Measurements from ENCODE around the gene PLIN4. TPM values are rescaled to one million over a fixed set of nuclear protein-coding genes. Genes with fewer than 3 reads are reported as not detected.
"Not testable (repeated sequence)": the region's sequence is repeated elsewhere in the genome, so short reads cannot be mapped to it uniquely, and the experiment has no call there.

The PLIN4 gene, protein sequence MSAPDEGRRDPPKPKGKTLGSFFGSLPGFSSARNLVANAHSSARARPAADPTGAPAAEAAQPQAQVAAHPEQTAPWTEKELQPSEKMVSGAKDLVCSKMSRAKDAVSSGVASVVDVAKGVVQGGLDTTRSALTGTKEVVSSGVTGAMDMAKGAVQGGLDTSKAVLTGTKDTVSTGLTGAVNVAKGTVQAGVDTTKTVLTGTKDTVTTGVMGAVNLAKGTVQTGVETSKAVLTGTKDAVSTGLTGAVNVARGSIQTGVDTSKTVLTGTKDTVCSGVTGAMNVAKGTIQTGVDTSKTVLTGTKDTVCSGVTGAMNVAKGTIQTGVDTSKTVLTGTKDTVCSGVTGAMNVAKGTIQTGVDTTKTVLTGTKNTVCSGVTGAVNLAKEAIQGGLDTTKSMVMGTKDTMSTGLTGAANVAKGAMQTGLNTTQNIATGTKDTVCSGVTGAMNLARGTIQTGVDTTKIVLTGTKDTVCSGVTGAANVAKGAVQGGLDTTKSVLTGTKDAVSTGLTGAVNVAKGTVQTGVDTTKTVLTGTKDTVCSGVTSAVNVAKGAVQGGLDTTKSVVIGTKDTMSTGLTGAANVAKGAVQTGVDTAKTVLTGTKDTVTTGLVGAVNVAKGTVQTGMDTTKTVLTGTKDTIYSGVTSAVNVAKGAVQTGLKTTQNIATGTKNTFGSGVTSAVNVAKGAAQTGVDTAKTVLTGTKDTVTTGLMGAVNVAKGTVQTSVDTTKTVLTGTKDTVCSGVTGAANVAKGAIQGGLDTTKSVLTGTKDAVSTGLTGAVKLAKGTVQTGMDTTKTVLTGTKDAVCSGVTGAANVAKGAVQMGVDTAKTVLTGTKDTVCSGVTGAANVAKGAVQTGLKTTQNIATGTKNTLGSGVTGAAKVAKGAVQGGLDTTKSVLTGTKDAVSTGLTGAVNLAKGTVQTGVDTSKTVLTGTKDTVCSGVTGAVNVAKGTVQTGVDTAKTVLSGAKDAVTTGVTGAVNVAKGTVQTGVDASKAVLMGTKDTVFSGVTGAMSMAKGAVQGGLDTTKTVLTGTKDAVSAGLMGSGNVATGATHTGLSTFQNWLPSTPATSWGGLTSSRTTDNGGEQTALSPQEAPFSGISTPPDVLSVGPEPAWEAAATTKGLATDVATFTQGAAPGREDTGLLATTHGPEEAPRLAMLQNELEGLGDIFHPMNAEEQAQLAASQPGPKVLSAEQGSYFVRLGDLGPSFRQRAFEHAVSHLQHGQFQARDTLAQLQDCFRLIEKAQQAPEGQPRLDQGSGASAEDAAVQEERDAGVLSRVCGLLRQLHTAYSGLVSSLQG (N-terminal part only)
- total RNA-seq (2.8 TPM), polyA plus RNA-seq (ENCODE audit: insufficient read depth in 1 of 8, insufficient read length in 8 of 8, low replicate concordance in 1 of 8) (1 to 10 TPM; 1.4 to 4.5 (median 3.3) TPM)
- long read RNA-seq, donor 1, result 0 reads
- long read RNA-seq, donor 2, result 0 reads
- long read RNA-seq, donor 3, result 0 reads
- long read RNA-seq, donor 4, result 0 reads
- long read RNA-seq, donor 5, result 0 reads
- long read RNA-seq, donor 6, result 0 reads
- long read RNA-seq, donor 7, result 0 reads
- long read RNA-seq, donor 8, result 0 reads
- long read RNA-seq, donor 9, result 0 reads
- long read RNA-seq, donor 10, partial matches to known transcripts, result 19 of 19 reads
- long read RNA-seq, donor 10, other reads (novel, unspliced or antisense), result 0 of 19 reads
- long read RNA-seq, donor 11, result 0 reads

DNA sequence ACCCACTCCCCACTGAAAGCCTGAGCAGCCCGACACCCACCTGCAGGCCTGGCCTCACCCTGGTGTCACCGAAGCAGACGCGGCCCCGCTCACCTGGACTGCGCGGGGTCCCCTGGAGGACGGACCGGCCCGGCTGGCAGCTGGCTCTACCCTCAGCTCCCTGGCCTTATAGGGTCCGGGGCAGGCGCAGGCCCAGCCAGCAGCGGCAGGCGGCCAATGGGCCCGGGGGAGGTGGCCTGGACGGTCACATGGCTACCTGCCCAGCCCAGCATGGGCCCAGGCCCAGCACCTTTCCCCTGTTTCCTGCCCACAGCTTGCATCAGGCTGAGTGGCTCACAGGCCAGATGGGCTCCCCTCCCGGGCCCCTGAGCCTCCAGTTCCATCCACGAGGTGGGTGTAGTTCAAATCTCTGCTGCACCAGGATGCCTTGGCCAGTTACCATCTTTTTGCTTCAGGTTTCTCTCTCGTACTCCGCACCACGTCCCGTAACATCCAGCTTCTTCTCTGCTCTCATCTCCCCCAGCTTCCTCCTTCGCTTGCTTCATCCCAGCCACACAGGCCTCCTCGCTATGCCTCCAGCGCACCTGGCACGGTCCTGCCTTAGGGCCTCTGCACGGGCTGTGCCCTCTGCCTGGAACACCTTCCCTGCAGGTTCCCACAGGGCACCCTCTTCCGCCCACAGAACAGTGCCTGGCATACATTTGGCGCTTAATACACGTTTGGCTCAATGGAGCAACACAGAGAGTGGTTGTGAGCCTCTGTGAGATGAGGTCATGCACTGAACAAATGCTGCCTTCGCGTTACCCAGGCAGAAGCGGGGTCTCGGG is at the start of gene PLIN4:
Gene PLIN4 (minus strand): TSS at position 142 of the 827 bp plus-strand sequence. CDS start 214 bp downstream, outside the sequence.
- peak; percentile 53 for DNase-seq
- WGBS (ENCODE audit: insufficient coverage), result 42% methylated on average over 28 of the region's 34 CpGs
- Histone ChIP-seq H3K4me1 (ENCODE audit: control insufficient read depth, insufficient read depth, low read length) (peaks cover 36% of the 10 kb centered on the region), H3K9me3 (replicated peaks; ENCODE audit: control insufficient read depth, low read depth, low read length) (no peaks in the 10 kb centered on the region), H3K27ac (ENCODE audit: low read length) (peak within 1 kb of the TSS; percentile 84), H3K36me3 (ENCODE audit: control insufficient read depth, insufficient read depth, low read length) (no peaks in the 10 kb centered on the region), H3K27me3 (ENCODE audit: control insufficient read depth, insufficient read depth, low read length) (peaks cover 3% of the 10 kb centered on the region), H3K4me3 (ENCODE audit: low read length) (peak within 1 kb of the TSS; percentile 13)

DNA sequence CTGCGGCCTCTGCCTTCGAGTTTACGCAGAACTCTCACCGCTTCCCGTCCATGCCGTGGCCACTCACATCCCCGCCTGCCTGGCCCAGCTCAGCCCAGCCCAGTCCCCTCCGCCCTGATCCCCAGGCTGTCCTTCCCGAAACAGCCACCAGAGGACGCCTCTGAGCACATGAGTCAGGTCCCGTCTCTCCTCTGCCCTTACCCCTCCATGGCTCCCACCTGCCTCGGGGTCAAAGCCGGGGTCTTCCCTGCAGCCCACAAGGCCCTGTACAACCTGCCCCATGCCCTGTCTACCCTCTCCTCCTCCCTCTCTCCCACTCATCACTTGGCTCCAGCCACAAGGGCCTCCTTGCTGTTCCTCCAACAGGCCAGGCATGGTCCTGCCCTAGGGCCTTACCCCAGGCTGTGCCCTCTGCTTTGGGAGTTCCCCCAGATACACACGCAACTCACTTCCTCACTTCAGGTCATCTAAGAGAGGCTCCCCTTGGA is 49.3 kb upstream of the PLIN4 start:
- Histone ChIP-seq H3K4me3 (ENCODE audit: low read length) (no peak overlapping the region), H3K27ac (ENCODE audit: low read length) (no peak overlapping the region), H3K27me3 (ENCODE audit: control insufficient read depth, insufficient read depth, low read length) (no peaks in the 10 kb centered on the region), H3K4me1 (ENCODE audit: control insufficient read depth, insufficient read depth, low read length) (peaks cover 47% of the 10 kb centered on the region), H3K36me3 (ENCODE audit: control insufficient read depth, insufficient read depth, low read length) (no peaks in the 10 kb centered on the region), H3K9me3 (replicated peaks; ENCODE audit: control insufficient read depth, low read depth, low read length) (no peaks in the 10 kb centered on the region)
- 36% methylated on average over 13 of the region's 14 CpGs for WGBS (ENCODE audit: insufficient coverage)
- DNase-seq, result peak; percentile 64

DNA sequence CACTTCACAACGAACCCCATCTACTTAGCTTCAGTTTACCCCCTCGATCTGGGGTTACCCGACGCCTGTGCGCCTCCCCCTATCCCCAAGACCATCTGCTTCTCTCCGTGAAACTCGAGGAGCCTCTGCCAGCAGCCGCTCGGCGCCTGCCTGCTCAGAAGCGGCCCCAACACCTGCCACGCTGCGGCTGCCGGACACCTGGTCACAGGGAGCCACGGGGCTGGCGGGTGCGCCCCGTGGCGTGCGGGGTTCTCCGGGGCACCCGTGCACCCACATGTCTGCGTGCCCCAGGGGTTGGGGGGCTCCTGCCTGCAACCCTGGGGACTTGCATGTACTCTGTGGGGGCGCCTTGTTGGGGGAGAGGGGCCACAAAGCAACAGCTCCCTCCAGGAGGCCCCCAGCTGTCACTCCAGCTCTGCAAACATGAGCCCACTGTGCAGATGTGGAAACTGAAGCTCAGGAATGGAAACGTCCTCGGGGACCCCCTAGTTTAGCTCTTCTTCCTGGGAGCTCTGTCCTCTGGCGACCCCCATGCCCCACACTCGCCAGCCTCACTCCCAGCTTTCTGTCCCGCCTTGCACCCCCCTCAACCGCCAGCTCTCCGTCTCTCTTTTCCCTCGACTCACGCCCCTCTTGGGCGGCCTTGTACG is 48.2 kb upstream of the PLIN4 start:
- H3K27ac ChIP-seq (ENCODE audit: low read length), result no peak overlapping the region

DNA sequence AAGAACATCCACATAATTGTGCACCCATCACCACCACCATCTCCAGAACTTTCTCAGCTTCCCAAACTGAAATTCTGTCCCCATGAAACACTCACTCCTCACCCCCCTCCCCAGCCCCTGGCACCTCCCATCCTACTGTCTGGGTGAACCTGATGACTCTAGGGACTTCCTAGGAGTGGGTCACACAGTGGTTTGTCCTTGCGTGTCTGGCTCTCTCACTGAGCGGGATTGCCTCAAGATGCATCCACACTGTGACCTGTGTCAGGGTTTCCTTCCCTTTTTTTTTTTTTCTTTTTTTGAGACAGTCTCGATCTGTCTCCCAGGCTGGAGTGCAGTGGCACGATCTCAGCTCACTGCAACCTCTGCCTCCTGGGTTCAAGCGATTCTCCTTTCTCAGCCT is 45.3 kb upstream of the PLIN4 start:
- H3K9me3 ChIP-seq (replicated peaks; ENCODE audit: control insufficient read depth, low read depth, low read length); H3K27ac ChIP-seq (ENCODE audit: low read length); H3K4me3 ChIP-seq (ENCODE audit: low read length); DNase-seq; H3K36me3 ChIP-seq (ENCODE audit: control insufficient read depth, insufficient read depth, low read length); H3K27me3 ChIP-seq (ENCODE audit: control insufficient read depth, insufficient read depth, low read length): not testable (repeated sequence)
- peaks cover 28% of the 10 kb centered on the region for H3K4me1 ChIP-seq (ENCODE audit: control insufficient read depth, insufficient read depth, low read length)
- WGBS (ENCODE audit: insufficient coverage), result 76% methylated on average over 2 of the region's 5 CpGs

More for the DNA sequence above, 48.2 kb upstream of the PLIN4 start:
- Histone ChIP-seq H3K36me3 (ENCODE audit: control insufficient read depth, insufficient read depth, low read length) (no peaks in the 10 kb centered on the region), H3K4me3 (ENCODE audit: low read length) (no peak overlapping the region), H3K4me1 (ENCODE audit: control insufficient read depth, insufficient read depth, low read length) (peaks cover 43% of the 10 kb centered on the region), H3K27me3 (ENCODE audit: control insufficient read depth, insufficient read depth, low read length) (no peaks in the 10 kb centered on the region), H3K9me3 (replicated peaks; ENCODE audit: control insufficient read depth, low read depth, low read length) (no peaks in the 10 kb centered on the region)
- DNase-seq, result peak; percentile 61
- WGBS (ENCODE audit: insufficient coverage), result 60% methylated on average over 22 of the region's 35 CpGs

DNA sequence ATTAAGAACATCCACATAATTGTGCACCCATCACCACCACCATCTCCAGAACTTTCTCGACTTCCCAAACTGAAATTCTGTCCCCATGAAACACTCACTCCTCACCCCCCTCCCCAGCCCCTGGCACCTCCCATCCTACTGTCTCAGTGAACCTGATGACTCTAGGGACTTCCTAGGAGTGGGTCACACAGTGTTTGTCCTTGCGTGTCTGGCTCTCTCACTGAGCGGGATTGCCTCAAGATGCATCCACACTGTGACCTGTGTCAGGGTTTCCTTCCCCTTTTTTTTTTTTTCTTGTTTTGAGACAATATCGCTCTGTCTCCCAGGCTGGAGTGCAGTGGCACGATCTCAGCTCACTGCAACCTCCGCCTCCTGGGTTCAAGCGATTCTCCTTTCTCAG is 43.8 kb upstream of the PLIN4 start:
- H3K9me3 ChIP-seq (replicated peaks; ENCODE audit: control insufficient read depth, low read depth, low read length); H3K27ac ChIP-seq (ENCODE audit: low read length); H3K36me3 ChIP-seq (ENCODE audit: control insufficient read depth, insufficient read depth, low read length); DNase-seq; H3K27me3 ChIP-seq (ENCODE audit: control insufficient read depth, insufficient read depth, low read length); H3K4me3 ChIP-seq (ENCODE audit: low read length): not testable (repeated sequence)
- 63% methylated on average over 3 of the region's 7 CpGs for WGBS (ENCODE audit: insufficient coverage)
- peaks cover 27% of the 10 kb centered on the region for H3K4me1 ChIP-seq (ENCODE audit: control insufficient read depth, insufficient read depth, low read length)

DNA sequence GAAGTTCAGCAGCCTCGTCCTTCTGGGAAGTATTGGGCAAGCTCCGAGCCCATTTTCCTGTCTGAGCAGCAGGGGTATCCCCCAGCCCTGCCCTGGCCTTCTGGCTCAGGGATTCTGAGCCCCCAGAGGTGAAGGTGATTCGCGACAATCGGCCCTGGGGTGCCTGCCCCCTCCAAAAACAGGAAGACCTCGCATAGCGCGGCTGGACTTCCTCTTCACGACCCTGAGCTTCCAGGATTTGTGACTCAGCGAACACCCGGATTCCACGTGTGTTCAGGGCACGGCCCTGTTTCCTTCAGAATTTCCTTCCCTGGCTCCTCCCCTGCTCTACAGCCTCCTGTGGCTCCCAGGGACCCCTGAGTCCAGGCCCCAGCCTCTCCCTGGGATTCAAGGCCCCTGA is 41.3 kb upstream of the PLIN4 start, which contains the start of gene SEMA6B:
Gene SEMA6B (minus strand): TSS at position 116 of the 400 bp plus-strand sequence. CDS start 1,227 bp downstream, outside the sequence.
- Histone ChIP-seq H3K4me3 (ENCODE audit: low read length) (peak within 1 kb of the TSS; percentile 29), H3K4me1 (ENCODE audit: control insufficient read depth, insufficient read depth, low read length) (peaks cover 8% of the 10 kb centered on the region), H3K9me3 (replicated peaks; ENCODE audit: control insufficient read depth, low read depth, low read length) (no peaks in the 10 kb centered on the region), H3K27me3 (ENCODE audit: control insufficient read depth, insufficient read depth, low read length) (no peaks in the 10 kb centered on the region), H3K36me3 (ENCODE audit: control insufficient read depth, insufficient read depth, low read length) (peaks cover 23% of the 10 kb centered on the region), H3K27ac (ENCODE audit: low read length) (peak within 1 kb of the TSS; percentile 74)
- WGBS (ENCODE audit: insufficient coverage), result 54% methylated on average over 12 of the region's 13 CpGs
- DNase-seq, result peak; percentile 61

DNA sequence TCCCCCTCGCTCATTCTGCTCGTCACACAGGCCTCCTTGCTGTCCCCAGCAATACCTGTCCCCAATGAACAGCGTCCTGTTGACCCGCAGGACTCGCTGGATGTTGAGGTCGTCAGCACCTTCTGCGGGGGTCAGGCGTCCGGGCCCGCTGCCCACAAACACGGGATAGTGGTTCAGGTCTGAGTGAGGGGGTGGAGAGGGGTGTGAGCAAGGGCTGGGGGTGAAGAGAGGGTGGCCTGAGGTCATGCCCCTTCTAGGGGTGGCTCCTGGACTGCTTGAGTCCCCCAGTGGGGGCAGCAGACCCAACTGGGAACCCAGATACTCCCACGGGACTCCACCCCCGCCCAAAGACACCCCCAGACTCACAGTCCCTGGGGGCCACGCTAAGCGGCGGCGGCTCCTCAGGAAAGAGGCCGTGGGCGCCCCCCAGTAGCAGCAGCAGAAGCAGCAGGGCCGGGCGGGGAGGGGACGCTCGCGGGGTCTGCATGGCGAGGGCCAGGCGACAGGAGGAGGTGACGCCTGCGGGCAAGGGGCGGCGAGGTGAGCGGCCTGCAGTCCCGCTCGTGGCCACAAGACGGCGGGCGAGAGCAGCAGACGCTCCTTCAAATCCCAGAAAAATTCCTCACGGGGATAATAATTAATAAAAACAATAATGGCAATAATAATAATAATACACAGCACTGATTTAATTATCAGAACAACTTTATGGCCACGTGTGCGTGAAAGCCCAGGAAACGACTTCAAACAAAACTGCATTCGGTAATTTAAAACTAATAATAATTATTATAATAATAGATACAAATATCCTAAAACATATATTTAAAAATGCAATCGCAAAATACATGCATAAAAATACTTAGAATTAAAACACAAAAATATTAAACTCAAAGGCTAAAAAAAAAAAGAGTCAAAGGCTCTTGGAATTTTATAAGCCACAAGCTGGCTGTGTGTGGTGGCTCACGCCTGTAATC is 40.0 kb upstream of the PLIN4 start:
- Histone ChIP-seq H3K36me3 (ENCODE audit: control insufficient read depth, insufficient read depth, low read length) (peaks cover 32% of the 10 kb centered on the region), H3K4me1 (ENCODE audit: control insufficient read depth, insufficient read depth, low read length) (peaks cover 8% of the 10 kb centered on the region), H3K27me3 (ENCODE audit: control insufficient read depth, insufficient read depth, low read length) (no peaks in the 10 kb centered on the region), H3K4me3 (ENCODE audit: low read length) (peak overlapping the region; percentile 29), H3K9me3 (replicated peaks; ENCODE audit: control insufficient read depth, low read depth, low read length) (no peaks in the 10 kb centered on the region), H3K27ac (ENCODE audit: low read length) (no peak overlapping the region)
- WGBS (ENCODE audit: insufficient coverage), result 28% methylated on average over 23 of the region's 44 CpGs
- no peak for DNase-seq

Data from muscle of leg (tissue), 16 donors.